GM20431 (cell line): ENCODE results near the gene SDHB.

Experiments used
- in situ Hi-C: fragments of 300-500 bp; cut with MseI, MboI; formaldehyde crosslinking; loops from one replicate; pipeline ENCODE4 v1.15.0; 2020; ENCODE audit warnings: low sequenced_read_pairs; ENCODE audit not compliant: unreplicated experiment

Gene SDHB

GRCh38 chr1:17078991-17079868 lies 25.4 kb upstream of the SDHB start:
- in situ Hi-C loops: no loop called here

- in situ Hi-C loops: no loop called here
Measured at GRCh38 chr1:17075470-17076255, 21.8 kb upstream of the SDHB start.

GRCh38 chr1:17071794-17072193 lies 18.0 kb upstream of the SDHB start:
- in situ Hi-C loops: loop anchor here (25.0 kb wide), 1 partner anchor 166 kb away; the partner anchor contains the start of gene PADI3

GRCh38 chr1:17070163-17070525 lies 16.3 kb upstream of the SDHB start:
- in situ Hi-C loops: loop anchor here (25.0 kb wide), 1 partner anchor 167 kb away; the partner anchor contains the start of gene PADI3

- in situ Hi-C loops: loop anchor here (25.0 kb wide), 1 partner anchor 168 kb away; the partner anchor contains the start of gene PADI3
Measured at GRCh38 chr1:17069452-17070162, 15.8 kb upstream of the SDHB start.

GRCh38 chr1:17068789-17069188 lies 15.0 kb upstream of the SDHB start:
- in situ Hi-C loops: loop anchor here (25.0 kb wide), 1 partner anchor 169 kb away; the partner anchor contains the start of gene PADI3

- in situ Hi-C loops: loop anchor here (25.0 kb wide), 1 partner anchor 170 kb away; the partner anchor contains the start of gene PADI3
Measured at GRCh38 chr1:17067465-17068240, 13.8 kb upstream of the SDHB start.

GRCh38 chr1:17067069-17067426 lies 13.2 kb upstream of the SDHB start:
- in situ Hi-C loops: loop anchor here (25.0 kb wide), 1 partner anchor 170 kb away; the partner anchor contains the start of gene PADI3

- in situ Hi-C loops: loop anchor here (25.0 kb wide), 1 partner anchor 171 kb away; the partner anchor contains the start of gene PADI3
Measured at GRCh38 chr1:17066361-17067068, 12.7 kb upstream of the SDHB start.

- in situ Hi-C loops: loop anchor here (25.0 kb wide), 1 partner anchor 172 kb away; the partner anchor contains the start of gene PADI3
Measured at GRCh38 chr1:17065666-17066065, 11.8 kb upstream of the SDHB start.

- in situ Hi-C loops: loop anchor here (25.0 kb wide), 1 partner anchor 175 kb away; the partner anchor contains the start of gene PADI3
Measured at GRCh38 chr1:17062751-17063150, 8.9 kb upstream of the SDHB start.

GRCh38 chr1:17061892-17062291 lies 8.1 kb upstream of the SDHB start:
- in situ Hi-C loops: loop anchor here (25.0 kb wide), 1 partner anchor 175 kb away; the partner anchor contains the start of gene PADI3

GRCh38 chr1:17061486-17061885 lies 7.7 kb upstream of the SDHB start:
- in situ Hi-C loops: loop anchor here (25.0 kb wide), 1 partner anchor 176 kb away; the partner anchor contains the start of gene PADI3

GRCh38 chr1:17060306-17060749 lies 6.5 kb upstream of the SDHB start:
- in situ Hi-C loops: loop anchor here (25.0 kb wide), 1 partner anchor 177 kb away; the partner anchor contains the start of gene PADI3

- in situ Hi-C loops: loop anchor here (25.0 kb wide), 1 partner anchor 178 kb away; the partner anchor contains the start of gene PADI3
Measured at GRCh38 chr1:17059391-17060305, 5.8 kb upstream of the SDHB start.

- in situ Hi-C loops: loop anchor here (25.0 kb wide), 1 partner anchor 181 kb away; the partner anchor contains the start of gene PADI3
Measured at GRCh38 chr1:17056551-17056950, 2.7 kb upstream of the SDHB start.

GRCh38 chr1:17055801-17056200 lies 2.0 kb upstream of the SDHB start:
- in situ Hi-C loops: loop anchor here (25.0 kb wide), 1 partner anchor 182 kb away; the partner anchor contains the start of gene PADI3
